HepG2 (cell line): ENCODE data around the gene ZFR. TPM values are rescaled to one million over a fixed set of nuclear protein-coding genes. Genes with fewer than 3 reads are reported as not detected.

ENCODE experiments used
- EHMT2 ChIP-seq: fragments of 200-600 bp; sonication (generic); IDR thresholded peaks from 2 replicates; pipeline ENCODE4 v1.7.0; 2017; ENCODE audit warnings: antibody characterized with exemption, low read depth, low read length, borderline replicate concordance
- ERF ChIP-seq: IDR thresholded peaks from 2 replicates; pipeline ENCODE4 v1.6.1; 2018; ENCODE audit warnings: missing biosample characterization, missing genetic modification reagents
- ETV5 ChIP-seq: IDR thresholded peaks from 2 replicates; pipeline ENCODE4 v1.6.1; 2018; ENCODE audit warnings: missing biosample characterization, missing genetic modification reagents, inconsistent platforms, borderline replicate concordance
- HMG20A ChIP-seq: IDR thresholded peaks from 2 replicates; pipeline ENCODE4 v1.6.1; 2016; ENCODE audit warnings: borderline replicate concordance
- HOXA7 ChIP-seq: sonication (generic); formaldehyde crosslinking; IDR thresholded peaks from 2 replicates; pipeline ENCODE4 v1.8.1; 2022; ENCODE audit warnings: mild to moderate bottlenecking, missing genetic modification reagents, moderate library complexity
- KIAA2018 ChIP-seq: sonication (generic); formaldehyde crosslinking; IDR thresholded peaks from 2 replicates; pipeline ENCODE4 v1.5.0; 2020; ENCODE audit warnings: mild to moderate bottlenecking, missing genetic modification reagents, borderline replicate concordance
- NR2F2 ChIP-seq: IDR thresholded peaks from 2 replicates; pipeline ENCODE4 v1.6.1; 2012; ENCODE audit warnings: low read depth, inconsistent platforms, borderline replicate concordance
- PLRG1 ChIP-seq: fragments of 450-650 bp; conservative IDR thresholded peaks from 2 replicates; pipeline ENCODE4 v1.6.1; 2016
- SP140L ChIP-seq: sonication (generic); formaldehyde crosslinking; IDR thresholded peaks from 2 replicates; pipeline ENCODE4 v1.4.0; 2020; ENCODE audit warnings: missing genetic modification reagents, borderline replicate concordance
- ZBTB38 ChIP-seq: sonication (generic); formaldehyde crosslinking; IDR thresholded peaks from 2 replicates; pipeline ENCODE4 v1.5.1; 2020; ENCODE audit warnings: mild to moderate bottlenecking, missing genetic modification reagents
- ZBTB42 ChIP-seq: sonication (generic); formaldehyde crosslinking; IDR thresholded peaks from 2 replicates; pipeline ENCODE4 v1.5.0; 2020; ENCODE audit warnings: mild to moderate bottlenecking, missing genetic modification reagents
- ZFP91 ChIP-seq: sonication (generic); formaldehyde crosslinking; IDR thresholded peaks from 2 replicates; pipeline ENCODE4 v1.9.0; 2022; ENCODE audit warnings: missing genetic modification reagents, mild to moderate bottlenecking, borderline replicate concordance
- ZNF260 ChIP-seq: sonication (generic); formaldehyde crosslinking; IDR thresholded peaks from 2 replicates; pipeline ENCODE4 v1.4.0; 2020; ENCODE audit warnings: missing genetic modification reagents, low read depth, mild to moderate bottlenecking, borderline replicate concordance
- ZNF329 ChIP-seq: sonication (generic); formaldehyde crosslinking; IDR thresholded peaks from 2 replicates; pipeline ENCODE4 v1.9.0; 2021; ENCODE audit warnings: low read depth, mild to moderate bottlenecking, missing genetic modification reagents
- ZNF589 ChIP-seq: sonication (generic); formaldehyde crosslinking; conservative IDR thresholded peaks from 2 replicates; pipeline ENCODE4 v1.8.0; 2022; ENCODE audit warnings: mild to moderate bottlenecking, moderate library complexity, missing genetic modification reagents
- polyA plus RNA-seq, 8 experiments: library from polyadenylated mRNA; depleted of rRNA in 3 of 8; stranded (reverse) in 7 of 8; unstranded in 1 of 8; fragments of >200 nt; fragmentation: Illumina TruSeq in 4 of 8; extraction: Trizol in 4 of 8; gene quantifications; 2 replicates each; pipeline versions ENCODE4 v1.2.1 to v1.2.3, GENCODE V29; 2011 to 2016; ENCODE audit warnings: low read depth in 4 of 8, missing spikeins in 1 of 8, mixed read lengths in 1 of 8; ENCODE audit not compliant: insufficient read depth in 1 of 8
- total RNA-seq, 5 experiments: library from RNA; depleted of rRNA; stranded (reverse); fragments of >200 nt; fragmentation: Illumina TruSeq; extraction: Trizol; gene quantifications; 2 replicates each; pipeline ENCODE4 v1.2.3, GENCODE V29; 2016; ENCODE audit warnings: low read depth in 1 of 5
- TF ChIP-seq, protein P1 (sequence below): sonication (generic); formaldehyde crosslinking; IDR thresholded peaks from 2 replicates; pipeline ENCODE4 v1.5.0; 2020; ENCODE audit warnings: missing genetic modification reagents, mild to moderate bottlenecking, borderline replicate concordance
- TF ChIP-seq, protein P2 (sequence below): sonication (generic); formaldehyde crosslinking; conservative IDR thresholded peaks from 2 replicates; pipeline ENCODE4 v1.8.1; 2023; ENCODE audit warnings: missing genetic modification reagents
- TF ChIP-seq, protein P3 (sequence below): fragments of 450-650 bp; IDR thresholded peaks from 2 replicates; pipeline ENCODE4 v1.6.1; 2017

Gene ZFR
- total and polyA plus RNA-seq, 2 of the 13 experiments (the other 11 are each of a cell fraction or from before 2014, with no cell fraction given) = 89.0 to 92.8 TPM

- TF ChIP-seq ZFP91 (CRISPR knock-in tag) (no peak), ZNF329 (CRISPR knock-in tag) (no peak), SP140L (no peak), EHMT2 (no peak), HOXA7 (CRISPR knock-in tag) (no peak), NR2F2 (no peak), ZBTB42 (CRISPR knock-in tag) (no peak), ZNF260 (CRISPR knock-in tag) (no peak), PLRG1 (no peak), KIAA2018 (CRISPR knock-in tag) (no peak), ZNF589 (CRISPR knock-in tag) (no peak), ZBTB38 (no peak), ERF (no peak), HMG20A (CRISPR knock-in tag) (0 out of 2 replicates have a peak, but pooled peaks have one; percentile 27), ETV5 (CRISPR knock-in tag) (no peak)
- TF ChIP-seq, protein P1, sequence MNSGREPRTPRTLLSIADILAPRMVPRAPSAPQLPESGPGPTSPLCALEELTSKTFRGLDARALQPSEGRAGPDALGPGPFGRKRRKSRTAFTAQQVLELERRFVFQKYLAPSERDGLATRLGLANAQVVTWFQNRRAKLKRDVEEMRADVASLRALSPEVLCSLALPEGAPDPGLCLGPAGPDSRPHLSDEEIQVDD (CRISPR knock-in tag) = no peak
- TF ChIP-seq, protein P2, sequence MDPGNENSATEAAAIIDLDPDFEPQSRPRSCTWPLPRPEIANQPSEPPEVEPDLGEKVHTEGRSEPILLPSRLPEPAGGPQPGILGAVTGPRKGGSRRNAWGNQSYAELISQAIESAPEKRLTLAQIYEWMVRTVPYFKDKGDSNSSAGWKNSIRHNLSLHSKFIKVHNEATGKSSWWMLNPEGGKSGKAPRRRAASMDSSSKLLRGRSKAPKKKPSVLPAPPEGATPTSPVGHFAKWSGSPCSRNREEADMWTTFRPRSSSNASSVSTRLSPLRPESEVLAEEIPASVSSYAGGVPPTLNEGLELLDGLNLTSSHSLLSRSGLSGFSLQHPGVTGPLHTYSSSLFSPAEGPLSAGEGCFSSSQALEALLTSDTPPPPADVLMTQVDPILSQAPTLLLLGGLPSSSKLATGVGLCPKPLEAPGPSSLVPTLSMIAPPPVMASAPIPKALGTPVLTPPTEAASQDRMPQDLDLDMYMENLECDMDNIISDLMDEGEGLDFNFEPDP (CRISPR knock-in tag) = no peak
- TF ChIP-seq, protein P3, sequence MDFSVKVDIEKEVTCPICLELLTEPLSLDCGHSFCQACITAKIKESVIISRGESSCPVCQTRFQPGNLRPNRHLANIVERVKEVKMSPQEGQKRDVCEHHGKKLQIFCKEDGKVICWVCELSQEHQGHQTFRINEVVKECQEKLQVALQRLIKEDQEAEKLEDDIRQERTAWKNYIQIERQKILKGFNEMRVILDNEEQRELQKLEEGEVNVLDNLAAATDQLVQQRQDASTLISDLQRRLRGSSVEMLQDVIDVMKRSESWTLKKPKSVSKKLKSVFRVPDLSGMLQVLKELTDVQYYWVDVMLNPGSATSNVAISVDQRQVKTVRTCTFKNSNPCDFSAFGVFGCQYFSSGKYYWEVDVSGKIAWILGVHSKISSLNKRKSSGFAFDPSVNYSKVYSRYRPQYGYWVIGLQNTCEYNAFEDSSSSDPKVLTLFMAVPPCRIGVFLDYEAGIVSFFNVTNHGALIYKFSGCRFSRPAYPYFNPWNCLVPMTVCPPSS = no peak
These were observed 129.9 kb downstream of the ZFR start (continued) for GRCh38 chr5:32314658-32315057.
